ENCODE results near the gene PLA2G4B.

Gene PLA2G4B

GRCh38 chr15:41885321-41885720, 46.7 kb downstream of the PLA2G4B start:
- H3K27ac ChIP-seq, result no peak overlapping the region
- TF ChIP-seq CTCF (conservative IDR thresholded peaks at IDR 0.05), result no peak

GRCh38 chr15:41885841-41886240, 47.2 kb downstream of the PLA2G4B start:
- no peak overlapping the region for H3K27ac ChIP-seq
- TF ChIP-seq CTCF (conservative IDR thresholded peaks at IDR 0.05), result no peak

- TF ChIP-seq CTCF (conservative IDR thresholded peaks at IDR 0.05), result no peak
- no peak overlapping the region for H3K27ac ChIP-seq
These were observed 48.1 kb downstream of the PLA2G4B start for GRCh38 chr15:41886741-41887140.

- no peak for TF ChIP-seq CTCF (conservative IDR thresholded peaks at IDR 0.05)
- no peak overlapping the region for H3K27ac ChIP-seq
These were observed 48.5 kb downstream of the PLA2G4B start for GRCh38 chr15:41887161-41887560.

GRCh38 chr15:41887893-41888292, 49.2 kb downstream of the PLA2G4B start:
- TF ChIP-seq CTCF (conservative IDR thresholded peaks at IDR 0.05), result no peak
- no peak overlapping the region for H3K27ac ChIP-seq

GRCh38 chr15:41888662-41889253, 50.1 kb downstream of the PLA2G4B start:
- no peak for TF ChIP-seq CTCF (conservative IDR thresholded peaks at IDR 0.05)
- H3K27ac ChIP-seq, result no peak overlapping the region

GRCh38 chr15:41890050-41890690, 51.5 kb downstream of the PLA2G4B start:
- H3K27ac ChIP-seq, result no peak overlapping the region
- TF ChIP-seq CTCF (conservative IDR thresholded peaks at IDR 0.05), result no peak
